ENCODE measurements around the gene FERMT2. TPM values are rescaled to one million over a fixed set of nuclear protein-coding genes. Genes with fewer than 3 reads are reported as not detected.

The FERMT2 gene
- total RNA-seq, 1 donor from 2014 or later: 0.51 TPM

DNA sequence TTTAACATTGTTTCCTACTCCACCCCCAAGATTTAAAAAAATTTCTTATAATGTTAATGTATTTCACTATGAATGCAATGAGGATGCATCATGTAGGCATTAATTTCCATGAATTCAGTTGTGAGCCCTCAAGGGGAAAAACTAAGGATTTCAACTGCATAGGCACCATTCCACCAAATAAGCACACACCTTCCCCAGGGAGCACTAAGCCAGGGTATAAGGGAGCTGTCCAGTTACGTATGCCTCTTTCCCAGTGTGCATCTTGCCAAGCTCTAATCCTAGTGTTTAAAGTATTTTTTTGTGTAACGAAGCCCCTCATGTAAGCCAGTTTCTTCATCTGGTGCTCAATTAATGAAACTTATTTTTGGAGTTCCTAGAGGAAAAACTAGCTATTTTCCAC lies 6.6 kb downstream of the FERMT2 start:
- Mint-ChIP-seq H3K27me3 (peaks cover 28% of the 10 kb centered on the region), H3K36me3 (ENCODE audit: low read depth) (no peaks in the 10 kb centered on the region), H3K9me3 (no peaks in the 10 kb centered on the region), H3K27ac (no peak overlapping the region), H3K4me1 (peaks cover 2% of the 10 kb centered on the region), H3K4me3 (no peak overlapping the region)
- intact Hi-C loops (cut with micrococcal nuclease): loop anchor here (10.0 kb wide), 1 partner anchor 389 kb away; the partner anchor contains the start of genes GPR137C and TXNDC16
- ChIA-PET CTCF (no interaction called here), POLR2A (no interaction called here)
- ATAC-seq (ENCODE audit: low read depth): no peak
- no peak for DNase-seq
- TF ChIP-seq, protein P1, sequence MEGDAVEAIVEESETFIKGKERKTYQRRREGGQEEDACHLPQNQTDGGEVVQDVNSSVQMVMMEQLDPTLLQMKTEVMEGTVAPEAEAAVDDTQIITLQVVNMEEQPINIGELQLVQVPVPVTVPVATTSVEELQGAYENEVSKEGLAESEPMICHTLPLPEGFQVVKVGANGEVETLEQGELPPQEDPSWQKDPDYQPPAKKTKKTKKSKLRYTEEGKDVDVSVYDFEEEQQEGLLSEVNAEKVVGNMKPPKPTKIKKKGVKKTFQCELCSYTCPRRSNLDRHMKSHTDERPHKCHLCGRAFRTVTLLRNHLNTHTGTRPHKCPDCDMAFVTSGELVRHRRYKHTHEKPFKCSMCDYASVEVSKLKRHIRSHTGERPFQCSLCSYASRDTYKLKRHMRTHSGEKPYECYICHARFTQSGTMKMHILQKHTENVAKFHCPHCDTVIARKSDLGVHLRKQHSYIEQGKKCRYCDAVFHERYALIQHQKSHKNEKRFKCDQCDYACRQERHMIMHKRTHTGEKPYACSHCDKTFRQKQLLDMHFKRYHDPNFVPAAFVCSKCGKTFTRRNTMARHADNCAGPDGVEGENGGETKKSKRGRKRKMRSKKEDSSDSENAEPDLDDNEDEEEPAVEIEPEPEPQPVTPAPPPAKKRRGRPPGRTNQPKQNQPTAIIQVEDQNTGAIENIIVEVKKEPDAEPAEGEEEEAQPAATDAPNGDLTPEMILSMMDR (IDR thresholded peaks at IDR 0.05): no peak

DNA sequence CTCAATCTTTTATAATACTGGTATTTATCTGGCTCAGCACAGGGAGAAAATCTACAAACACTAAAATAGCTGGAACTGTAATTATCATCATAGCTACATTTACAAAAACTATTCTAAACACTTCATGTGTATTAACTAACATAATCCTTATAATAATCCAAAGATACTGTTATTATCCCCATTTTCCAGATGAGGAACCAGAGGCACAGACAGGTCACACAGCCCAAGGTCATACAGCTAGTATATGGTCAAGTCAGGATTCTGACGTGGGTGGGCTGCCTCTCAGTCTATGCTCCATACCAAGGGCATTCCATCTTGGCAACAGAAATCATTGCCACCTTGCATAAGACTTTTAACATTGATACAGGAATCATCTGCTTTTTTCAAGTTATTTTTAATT lies 11.4 kb downstream of the FERMT2 start:
- no peaks in the 10 kb centered on the region for H3K36me3 Mint-ChIP-seq (ENCODE audit: low read depth)

DNA sequence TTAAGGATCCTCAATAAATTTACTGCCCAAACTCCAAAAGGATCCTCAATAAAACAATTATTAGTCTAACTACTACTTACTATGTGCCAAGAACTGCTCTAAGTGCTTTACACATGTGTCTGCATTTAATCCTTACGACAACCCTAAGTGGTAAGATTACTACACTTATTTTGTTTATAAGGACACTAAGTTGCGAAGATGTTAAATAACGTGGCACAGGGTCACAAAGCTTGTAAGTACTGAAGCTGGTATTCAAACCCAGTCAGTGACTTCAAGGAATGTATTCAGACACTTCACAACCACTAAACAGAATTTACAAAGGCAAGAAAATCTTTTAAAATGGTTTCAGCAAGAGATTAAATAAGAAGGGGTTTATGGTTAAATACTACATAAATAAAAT lies 13.0 kb downstream of the FERMT2 start:
- no peak overlapping the region for H3K4me3 Mint-ChIP-seq
- TF ChIP-seq, protein P1 (IDR thresholded peaks at IDR 0.05): no peak
- no peak overlapping the region for H3K27ac Mint-ChIP-seq
- H3K4me1 Mint-ChIP-seq: no peaks in the 10 kb centered on the region
- H3K9me3 Mint-ChIP-seq: no peaks in the 10 kb centered on the region
- intact Hi-C loops (cut with micrococcal nuclease): loop anchor here (2.0 kb wide), 1 partner anchor 13 kb away; the partner anchor contains the start of gene FERMT2
- ChIA-PET CTCF (no interaction called here), POLR2A (no interaction called here)
- H3K27me3 Mint-ChIP-seq: peaks cover 9% of the 10 kb centered on the region
- H3K36me3 Mint-ChIP-seq (ENCODE audit: low read depth): no peaks in the 10 kb centered on the region
- ATAC-seq (ENCODE audit: low read depth) (no peak), DNase-seq (no peak)

More for the DNA sequence above, 11.4 kb downstream of the FERMT2 start:
- H3K27ac Mint-ChIP-seq: no peak overlapping the region
- H3K4me1 Mint-ChIP-seq: no peaks in the 10 kb centered on the region
- TF ChIP-seq, protein P1 (IDR thresholded peaks at IDR 0.05): no peak
- H3K9me3 Mint-ChIP-seq: no peaks in the 10 kb centered on the region
- ATAC-seq (ENCODE audit: low read depth): no peak
- H3K4me3 Mint-ChIP-seq: no peak overlapping the region
- no peak for DNase-seq
- CTCF ChIA-PET: no interaction called here
- H3K27me3 Mint-ChIP-seq: peaks cover 12% of the 10 kb centered on the region
- intact Hi-C loops (cut with micrococcal nuclease): no loop called here
- POLR2A ChIA-PET: no interaction called here

DNA sequence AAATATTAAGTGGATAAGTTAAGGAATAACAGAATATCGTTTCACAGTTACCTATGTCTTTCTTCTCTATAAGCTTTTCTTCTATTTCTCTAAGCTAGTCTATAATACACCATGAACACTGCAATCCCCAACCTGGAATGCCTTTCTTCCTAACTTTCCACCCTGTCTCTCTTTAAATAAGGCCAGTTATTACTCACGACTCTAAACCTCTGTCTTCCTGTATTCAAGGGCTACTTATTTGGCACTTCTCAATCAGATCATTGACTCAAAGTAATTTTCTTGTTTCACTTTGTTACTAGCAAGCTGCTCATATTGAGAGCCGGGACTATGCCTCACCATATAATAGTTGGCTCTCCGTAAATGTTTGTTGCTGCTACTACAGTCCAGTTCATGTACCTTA lies 13.5 kb downstream of the FERMT2 start:
- DNase-seq (no peak), ATAC-seq (ENCODE audit: low read depth) (no peak)
- intact Hi-C loops (cut with micrococcal nuclease): loop anchor here (2.0 kb wide), 1 partner anchor 13 kb away; the partner anchor contains the start of gene FERMT2
- Mint-ChIP-seq H3K27me3 (peaks cover 9% of the 10 kb centered on the region), H3K4me1 (no peaks in the 10 kb centered on the region), H3K36me3 (ENCODE audit: low read depth) (no peaks in the 10 kb centered on the region), H3K27ac (no peak overlapping the region), H3K9me3 (no peaks in the 10 kb centered on the region), H3K4me3 (no peak overlapping the region)
- CTCF ChIA-PET: no interaction called here
- TF ChIP-seq, protein P1 (IDR thresholded peaks at IDR 0.05): no peak
- POLR2A ChIA-PET: no interaction called here

DNA sequence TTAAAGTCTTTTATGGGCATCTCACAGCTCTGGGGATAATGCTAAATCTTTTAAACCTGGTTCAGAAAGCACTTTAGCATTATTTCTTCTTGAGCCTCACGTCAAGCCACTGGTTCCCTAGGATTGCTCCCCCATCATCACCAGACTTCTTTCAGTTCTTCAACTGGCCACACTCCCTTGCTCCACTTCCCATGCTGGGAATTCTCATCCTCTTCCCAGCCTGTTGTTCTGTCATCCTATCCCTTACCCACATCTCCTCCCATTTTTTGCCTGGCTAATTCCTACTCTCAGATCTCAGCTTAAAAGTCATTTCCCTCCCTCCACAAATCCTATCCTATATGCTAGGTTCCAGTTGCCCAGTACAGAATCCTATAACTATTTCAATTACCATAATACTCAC lies 14.4 kb downstream of the FERMT2 start:
- intact Hi-C loops (cut with micrococcal nuclease): loop anchor here (2.0 kb wide), 1 partner anchor 14 kb away; the partner anchor contains the start of gene FERMT2
- Mint-ChIP-seq H3K4me3 (no peak overlapping the region), H3K4me1 (no peaks in the 10 kb centered on the region), H3K36me3 (ENCODE audit: low read depth) (no peaks in the 10 kb centered on the region), H3K9me3 (no peaks in the 10 kb centered on the region), H3K27ac (no peak overlapping the region), H3K27me3 (peaks cover 9% of the 10 kb centered on the region)
- DNase-seq (no peak), ATAC-seq (ENCODE audit: low read depth) (no peak)
- POLR2A ChIA-PET: no interaction called here
- TF ChIP-seq, protein P1 (IDR thresholded peaks at IDR 0.05): no peak
- CTCF ChIA-PET: no interaction called here

All from activated B cell treated with CpG ODN at 0.5 μM for 24 hours (primary cell).